GM21390 (cell line): ENCODE measurements around the gene C8G.

Experiments
- ATAC-seq: cut with Tn5 transposase; IDR thresholded peaks from one replicate; pipeline ENCODE4 v1.9.1; 2021; ENCODE audit not compliant: unreplicated experiment

Gene C8G

DNA sequence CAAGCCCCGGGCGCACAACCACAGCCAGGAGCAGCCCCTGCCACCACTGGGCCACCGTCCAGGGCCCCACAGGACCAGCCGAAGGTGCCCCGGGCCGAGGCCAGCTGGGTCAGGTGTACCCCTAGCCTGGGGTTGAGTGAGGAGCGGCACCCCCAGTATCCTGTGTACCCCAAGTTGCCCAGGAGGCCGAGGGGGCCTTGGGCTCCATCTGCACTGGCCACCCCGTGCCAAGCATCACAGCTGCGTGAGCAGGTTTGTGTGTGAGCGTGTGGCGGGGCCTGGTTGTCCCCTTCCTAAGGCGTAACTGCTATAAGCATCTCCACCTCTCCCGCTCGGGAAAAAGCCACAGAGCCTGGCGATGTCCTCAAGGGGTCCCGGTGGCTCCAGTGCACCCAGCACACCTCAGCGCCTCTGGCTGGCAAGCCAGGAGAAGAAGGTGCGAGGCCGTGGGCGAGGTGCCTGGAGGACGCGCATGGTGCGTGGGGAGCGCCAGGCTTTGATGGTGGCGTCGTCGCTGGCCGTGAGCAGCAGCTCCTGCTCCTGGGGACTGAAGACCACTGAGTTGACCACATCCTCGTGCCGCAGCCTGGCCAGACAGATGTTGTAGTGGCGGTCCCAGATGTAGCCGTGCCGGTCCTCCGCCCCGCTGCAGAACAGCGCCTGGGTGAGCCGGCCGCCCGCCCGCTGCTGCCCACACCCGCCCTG is 4.4 kb upstream of the C8G start:
- no peak for ATAC-seq

DNA sequence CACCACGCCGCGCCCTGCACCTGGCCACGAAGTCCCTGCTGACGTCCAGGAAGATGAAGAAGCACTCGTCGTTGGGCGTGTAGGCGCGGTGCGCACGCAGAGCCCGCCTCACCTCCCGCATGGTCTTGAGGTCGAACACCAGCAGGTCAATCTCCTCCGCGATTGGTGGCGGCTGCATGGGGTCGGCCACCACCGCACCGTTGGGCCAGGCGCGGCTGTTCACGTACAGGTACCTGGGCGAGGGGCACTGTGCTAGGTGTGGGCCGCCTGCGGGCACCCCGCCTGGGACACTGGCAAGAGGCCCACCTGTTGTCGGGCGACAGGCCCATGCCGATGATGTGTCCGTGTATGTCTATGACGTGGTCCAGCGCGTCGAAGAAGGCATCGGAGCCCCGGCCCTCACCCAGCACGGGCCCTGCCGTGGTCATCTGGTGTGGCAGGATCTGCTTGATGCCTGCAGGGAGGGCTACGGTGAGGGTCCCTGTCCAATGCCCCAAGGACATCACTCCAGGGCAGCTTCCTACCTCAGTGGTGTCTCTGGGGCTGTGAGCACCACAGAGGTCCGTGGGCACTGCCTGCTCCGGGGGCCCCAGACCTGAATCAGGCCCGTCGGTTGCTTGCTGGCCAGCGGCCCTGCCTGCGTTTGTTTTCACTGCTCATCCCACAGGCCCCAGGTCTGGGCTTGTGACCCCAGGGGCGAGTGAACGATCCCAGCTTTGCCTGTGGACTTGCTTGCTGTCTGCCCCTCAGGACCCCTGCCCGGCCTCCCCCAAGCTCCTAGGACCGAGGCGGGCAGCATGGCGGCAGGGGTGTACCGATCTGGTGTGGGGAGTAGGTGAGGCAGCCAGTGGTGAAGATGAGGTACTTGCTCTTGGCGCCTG is 3.6 kb upstream of the C8G start:
- no peak for ATAC-seq

DNA sequence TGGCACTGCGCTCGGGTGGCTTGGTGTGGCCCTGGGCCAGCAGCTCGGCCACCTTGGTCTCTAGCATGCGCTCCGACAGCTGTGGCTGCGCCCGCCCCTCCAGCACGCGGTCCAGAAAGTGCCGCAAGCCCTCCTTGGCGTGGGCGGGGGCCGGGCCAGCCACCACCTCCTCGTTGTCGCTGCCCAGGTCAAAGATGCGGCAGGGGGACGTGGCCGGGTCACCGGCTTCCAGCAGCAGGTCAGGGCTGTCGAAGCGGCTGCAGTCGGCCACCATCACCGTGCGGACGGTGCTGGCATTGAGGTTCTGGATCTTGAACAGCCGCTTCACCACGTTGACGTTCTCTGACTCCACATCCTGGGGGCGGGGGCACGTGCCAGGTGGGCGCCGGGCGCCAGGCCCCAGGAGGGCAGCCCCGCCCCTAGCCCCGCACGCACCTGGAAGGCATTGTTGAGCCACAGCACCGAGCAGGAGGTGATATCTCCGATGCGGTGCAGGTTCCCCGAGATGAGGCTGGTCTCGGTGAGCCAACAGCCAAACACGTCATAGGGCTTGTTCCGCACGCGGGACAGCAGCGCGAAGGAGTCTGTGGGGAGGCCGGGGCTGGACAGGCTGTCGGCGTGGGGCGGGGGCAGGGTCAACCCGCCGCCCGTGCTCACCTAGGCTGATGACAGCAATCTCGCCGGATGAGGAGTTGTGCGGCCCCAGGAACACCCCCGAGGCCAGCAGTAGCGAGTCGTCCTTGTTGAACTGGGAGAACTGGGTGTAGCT is 2.7 kb upstream of the C8G start:
- ATAC-seq, result no peak

DNA sequence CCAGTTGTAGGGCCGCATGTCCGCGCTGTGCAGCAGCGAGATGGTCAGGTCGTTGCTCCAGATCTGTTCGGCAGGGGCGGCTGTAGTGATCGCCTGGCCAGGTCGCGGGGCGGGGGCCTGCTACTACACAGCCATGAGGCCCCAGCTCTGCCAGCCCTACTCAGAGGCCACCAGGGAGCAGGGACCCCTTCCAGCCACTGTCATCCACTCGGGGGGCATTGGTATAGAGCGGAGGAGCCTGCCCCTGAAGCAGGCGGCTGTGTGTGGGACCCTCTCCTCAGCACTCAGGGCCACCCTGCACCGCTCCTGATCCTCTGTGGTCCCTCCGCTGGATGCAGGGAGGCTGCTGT is 2.2 kb upstream of the C8G start:
- ATAC-seq, result no peak

DNA sequence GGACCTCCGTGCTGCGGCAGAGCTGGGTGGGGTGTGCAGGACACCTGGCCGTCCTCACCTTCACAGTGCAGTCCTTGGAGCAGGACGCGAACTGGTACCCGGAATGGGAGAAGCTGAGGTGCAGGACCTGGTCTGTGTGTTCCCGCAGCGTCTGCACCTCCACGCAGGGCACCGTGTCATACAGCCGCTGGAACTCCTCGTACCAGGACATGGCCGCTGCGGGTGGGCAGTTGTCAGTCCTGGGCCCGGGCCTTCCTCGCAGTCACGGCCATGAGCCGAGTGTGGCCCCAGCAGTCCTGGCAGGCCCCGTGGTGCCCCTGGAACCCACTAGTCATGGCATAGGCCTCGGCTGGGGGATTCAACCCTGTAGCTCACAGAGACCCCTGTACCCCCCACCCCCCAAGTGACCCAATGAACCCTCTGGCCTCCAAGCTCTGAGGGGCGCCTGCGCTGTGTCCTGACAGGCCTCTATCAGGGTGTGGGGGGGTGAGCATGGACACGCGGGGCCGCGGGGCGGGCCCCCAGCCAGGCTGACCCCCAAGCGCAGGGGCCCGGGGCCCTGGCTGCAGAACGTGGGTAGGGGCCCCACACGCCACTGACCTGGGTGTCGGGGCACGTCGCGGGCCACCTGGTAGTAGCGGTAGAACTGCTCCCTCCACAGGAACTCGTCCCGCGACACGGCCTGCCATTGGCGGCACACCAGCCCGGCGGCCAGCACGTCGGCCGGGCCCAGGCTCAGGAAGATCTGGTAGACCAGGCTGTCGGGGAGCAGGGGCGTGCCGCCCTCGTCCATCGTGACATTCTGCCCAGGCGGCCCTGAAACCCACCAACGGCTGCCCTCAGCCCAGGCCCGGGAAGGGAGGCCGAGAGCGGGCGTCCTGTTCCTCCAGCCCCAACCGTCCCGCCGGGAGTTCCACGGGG is 1.5 kb upstream of the C8G start:
- peak; percentile 15 for ATAC-seq

GRCh38 chr9:136944212-136944518 is 878 bp upstream of the C8G start:
- ATAC-seq, result peak; percentile 35

DNA sequence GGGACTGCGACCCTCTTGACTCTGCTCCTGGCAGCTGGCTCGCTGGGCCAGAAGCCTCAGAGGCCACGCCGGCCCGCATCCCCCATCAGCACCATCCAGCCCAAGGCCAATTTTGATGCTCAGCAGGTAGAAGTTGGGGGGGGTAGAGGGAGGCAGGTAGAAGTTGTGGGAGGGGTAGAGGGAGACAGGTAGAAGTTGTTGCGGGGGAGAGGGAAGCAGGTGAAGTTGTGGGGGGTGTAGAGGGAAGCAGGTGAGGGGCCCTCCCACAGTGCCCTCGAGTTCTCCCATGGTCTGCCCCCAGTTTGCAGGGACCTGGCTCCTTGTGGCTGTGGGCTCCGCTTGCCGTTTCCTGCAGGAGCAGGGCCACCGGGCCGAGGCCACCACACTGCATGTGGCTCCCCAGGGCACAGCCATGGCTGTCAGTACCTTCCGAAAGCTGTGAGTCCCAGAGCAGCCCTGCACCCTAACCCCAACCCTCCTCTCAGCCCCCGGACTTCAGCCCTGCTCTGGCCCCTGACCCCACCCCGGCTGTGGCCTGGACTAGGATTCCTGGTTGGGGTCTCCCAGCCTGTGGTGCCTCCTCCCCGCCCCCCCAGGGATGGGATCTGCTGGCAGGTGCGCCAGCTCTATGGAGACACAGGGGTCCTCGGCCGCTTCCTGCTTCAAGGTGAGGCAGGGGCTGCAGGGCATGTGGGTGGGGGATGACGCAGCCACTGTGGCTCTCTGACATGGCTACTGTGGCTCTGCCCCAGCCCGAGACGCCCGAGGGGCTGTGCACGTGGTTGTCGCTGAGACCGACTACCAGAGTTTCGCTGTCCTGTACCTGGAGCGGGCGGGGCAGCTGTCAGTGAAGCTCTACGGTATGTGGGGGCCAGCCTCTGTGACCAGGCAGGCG is 537 bp downstream of the C8G start:
- ATAC-seq, result no peak

GRCh38 chr9:136946228-136947027 is 1.4 kb downstream of the C8G start:
- ATAC-seq, result no peak

DNA sequence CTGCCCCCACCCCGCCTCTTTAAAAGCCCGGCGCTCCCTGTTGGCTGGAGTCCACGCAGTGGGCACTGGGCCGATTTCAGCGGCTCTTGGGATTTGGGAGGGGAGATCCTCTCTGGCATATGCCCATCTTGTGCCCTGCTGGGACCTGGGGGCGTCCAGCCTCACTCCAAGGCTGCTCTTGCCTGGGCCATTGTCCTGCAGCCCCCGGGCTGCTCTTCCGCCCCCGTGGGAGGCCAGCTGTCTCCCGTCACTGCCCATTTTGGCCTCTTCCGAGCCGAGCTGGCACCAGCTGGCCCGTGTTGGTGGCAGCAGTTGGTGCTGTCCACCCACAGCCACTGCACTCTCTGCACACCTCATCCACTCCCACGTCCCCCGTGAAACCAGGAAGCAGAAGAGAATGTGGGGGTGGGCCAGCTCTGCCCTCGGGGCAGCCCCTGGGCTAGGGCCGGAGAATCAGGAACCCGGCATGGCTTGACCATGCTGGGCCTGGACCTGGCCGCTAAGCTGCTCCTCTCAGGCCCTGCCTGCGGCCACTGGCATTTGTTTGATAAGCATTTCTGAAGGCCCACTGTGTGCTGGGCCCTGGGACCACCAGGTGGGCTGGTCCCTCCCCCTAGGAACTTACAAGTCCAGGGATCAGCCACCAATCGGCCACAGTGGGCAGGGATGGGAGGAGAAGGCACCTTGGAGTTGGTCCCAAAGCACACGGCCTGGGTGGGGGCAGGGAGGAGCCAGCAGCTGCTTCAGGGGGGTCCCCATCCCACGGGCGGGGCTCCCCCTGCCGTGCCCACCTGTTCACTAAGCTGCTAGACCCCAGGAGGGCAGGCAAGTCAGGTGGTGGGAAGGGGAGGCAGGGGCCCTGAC is 2.2 kb downstream of the C8G start:
- no peak for ATAC-seq

DNA sequence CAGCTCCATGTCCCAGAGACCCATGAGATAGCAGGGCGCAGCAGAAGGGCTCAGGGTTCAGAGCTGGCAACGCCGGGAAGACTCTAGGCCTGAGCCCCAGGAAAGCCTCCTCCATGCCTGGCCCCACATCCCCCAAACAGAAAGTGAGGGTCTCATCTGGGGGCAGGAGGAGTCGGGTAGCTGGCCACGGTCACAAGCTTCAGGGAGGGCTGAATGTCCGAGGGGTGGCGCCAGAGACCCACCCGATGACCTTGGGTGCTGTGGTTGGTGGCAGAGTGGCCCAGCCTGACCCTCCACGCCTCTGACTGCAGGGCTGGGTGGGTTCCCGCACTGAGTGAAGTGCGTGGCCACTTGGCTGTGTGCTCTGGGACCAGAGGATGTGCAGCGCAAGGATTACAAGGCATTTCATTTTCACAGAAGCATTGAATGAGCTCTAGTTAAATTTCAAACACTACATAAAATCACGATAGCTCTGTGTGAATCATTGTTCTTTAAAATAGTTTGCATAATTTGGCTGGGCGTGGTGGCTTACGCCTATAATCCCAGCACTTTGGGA is 3.0 kb downstream of the C8G start:
- ATAC-seq, result no peak

GRCh38 chr9:136949239-136949816 is 4.3 kb downstream of the C8G start:
- ATAC-seq, result no peak

DNA sequence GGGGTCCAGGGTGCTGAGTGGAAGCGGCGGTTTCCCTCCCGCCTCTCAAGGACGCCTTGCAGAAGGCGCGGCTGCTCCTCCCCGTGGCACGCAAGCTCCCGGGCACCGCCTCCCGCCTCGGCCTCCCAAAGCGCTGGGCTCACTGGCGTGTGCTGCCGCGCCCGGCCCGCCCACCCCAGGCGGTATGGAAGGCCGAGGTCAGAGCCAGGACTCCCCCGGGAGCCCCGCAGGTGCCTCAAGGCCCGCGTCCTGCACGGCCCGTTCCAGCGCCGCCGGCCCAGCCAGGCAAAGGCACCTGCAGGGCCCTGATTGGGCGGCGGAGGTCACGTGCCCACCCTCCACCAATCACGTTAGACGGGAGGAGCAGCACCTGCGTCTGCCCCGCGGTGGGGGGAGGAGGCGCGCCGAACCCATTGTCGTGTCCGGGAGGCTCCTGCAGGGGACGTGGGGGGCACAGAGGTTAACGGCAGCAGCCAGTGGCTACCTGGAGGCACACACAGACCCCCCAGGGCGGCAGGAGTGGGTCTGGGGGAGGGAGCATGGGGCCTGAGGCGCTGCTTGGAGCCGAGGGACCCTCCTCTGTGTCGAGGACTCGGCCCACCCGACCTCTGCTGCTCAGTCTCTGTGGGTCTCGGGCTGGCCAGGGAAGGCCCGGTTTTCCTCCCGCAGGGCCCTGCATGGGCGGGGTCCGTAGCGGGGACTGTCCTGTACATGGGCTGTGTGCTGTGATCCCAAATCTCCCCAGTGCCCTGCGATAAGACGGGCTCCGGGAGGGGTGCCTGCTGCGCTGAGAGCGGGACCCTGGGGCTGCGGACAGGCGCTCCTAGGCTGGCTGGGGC is 5.0 kb downstream of the C8G start:
- peak; percentile 85 for ATAC-seq

- no peak for ATAC-seq
These were observed 5.7 kb downstream of the C8G start for GRCh38 chr9:136950656-136951276.

- ATAC-seq, result no peak
These were observed 6.7 kb downstream of the C8G start, which contains the start of gene LCN12 for GRCh38 chr9:136951541-136952320. LCN12 (plus strand) TSS chr9:136952273; CDS start chr9:136952328, 55 bp downstream.

DNA sequence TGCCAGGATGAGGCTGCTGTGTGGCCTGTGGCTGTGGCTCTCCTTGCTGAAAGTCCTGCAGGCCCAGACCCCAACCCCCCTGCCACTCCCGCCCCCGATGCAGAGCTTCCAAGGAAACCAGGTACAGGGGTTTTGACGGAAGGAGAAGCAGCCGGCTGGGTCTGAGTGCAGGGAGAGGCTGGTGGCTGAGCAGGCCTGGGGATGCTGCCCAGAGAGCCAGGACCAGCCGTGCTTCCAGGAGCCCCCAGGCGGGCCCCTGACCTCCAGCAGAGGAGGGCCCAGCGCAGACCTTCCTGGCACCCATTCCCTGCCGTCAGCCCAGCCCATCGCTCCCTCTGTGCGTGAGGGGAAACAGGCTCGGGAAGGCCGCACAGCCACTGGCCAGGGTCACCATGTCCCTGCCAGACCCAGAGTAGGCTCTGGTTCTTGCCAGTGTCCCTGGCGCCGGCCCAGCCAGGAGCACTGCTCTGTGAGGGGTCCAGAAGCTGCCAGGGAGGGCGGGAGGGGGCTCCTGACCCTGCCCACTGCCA is 7.3 kb downstream of the C8G start:
- ATAC-seq, result no peak
